Stimulated activated effector memory CD8-positive, alpha-beta T cell treated with anti-CD3 and anti-CD28 coated beads, Interleukin-12 subunit alpha, Interleukin-12 subunit beta, amount 100 ng/mL, for 72 hours (primary cell): ENCODE measurements around the gene CCDC91.

ENCODE experiments used
- ATAC-seq: fragments of 150-1000 bp; cut with Tn5 transposase; 2 replicates; pipeline ENCODE4 v1.10.0; 2021
- DNase-seq, 2 donors: peaks; one replicate each; pipeline ENCODE4 v3.0.0; 2021 to 2022; ENCODE audit warnings: low spot score in 2 of 2
- H3K27ac Mint-ChIP-seq: one replicate; pipeline ENCODE4 v1.8.0; 2022; ENCODE audit warnings: mild to moderate bottlenecking, mixed read lengths
- H3K36me3 Mint-ChIP-seq: one replicate; pipeline ENCODE4 v1.8.0; 2022; ENCODE audit warnings: mild to moderate bottlenecking, mixed read lengths
- H3K4me1 Mint-ChIP-seq: one replicate; pipeline ENCODE4 v1.8.0; 2022; ENCODE audit warnings: mixed read lengths
- H3K4me3 Mint-ChIP-seq: one replicate; pipeline ENCODE4 v1.8.0; 2022; ENCODE audit warnings: mild to moderate bottlenecking, mixed read lengths
- H3K9me3 Mint-ChIP-seq: one replicate; pipeline ENCODE4 v1.8.0; 2022; ENCODE audit warnings: mixed read lengths

CCDC91 gene

DNA sequence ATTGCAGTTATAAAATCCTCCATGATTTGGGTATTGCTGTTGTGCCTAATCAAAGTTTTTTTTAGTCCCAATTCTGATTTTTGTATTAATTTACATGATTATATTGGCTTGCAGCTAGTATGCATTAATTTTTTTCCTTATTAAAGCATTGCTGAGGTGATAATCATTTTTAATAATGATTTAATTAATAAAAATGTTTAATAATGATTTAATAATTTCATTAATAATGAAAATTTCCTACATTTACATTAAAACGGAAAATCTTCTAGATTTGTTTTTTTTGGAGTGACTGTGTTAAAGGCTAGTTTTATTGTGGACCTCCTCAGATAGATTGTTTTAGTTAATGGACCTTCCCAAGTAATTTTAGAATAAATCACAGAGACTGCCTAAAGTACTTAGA, 79.6 kb downstream of the CCDC91 start:
- ATAC-seq (no peak), DNase-seq (no peak)
- no peak overlapping the region for H3K4me3 Mint-ChIP-seq
- H3K9me3 Mint-ChIP-seq: peaks cover 15% of the 10 kb centered on the region
- peaks cover 10% of the 10 kb centered on the region for H3K4me1 Mint-ChIP-seq
- H3K36me3 Mint-ChIP-seq: peaks cover 7% of the 10 kb centered on the region
- H3K27ac Mint-ChIP-seq: no peak overlapping the region

GRCh38 chr12:28278499-28278898, 88.2 kb downstream of the CCDC91 start:
- no peak overlapping the region for H3K4me3 Mint-ChIP-seq
- DNase-seq: no peak
- H3K9me3 Mint-ChIP-seq: no peaks in the 10 kb centered on the region
- H3K4me1 Mint-ChIP-seq: peaks cover 21% of the 10 kb centered on the region
- no peak for ATAC-seq
- no peak overlapping the region for H3K27ac Mint-ChIP-seq
- no peaks in the 10 kb centered on the region for H3K36me3 Mint-ChIP-seq

DNA sequence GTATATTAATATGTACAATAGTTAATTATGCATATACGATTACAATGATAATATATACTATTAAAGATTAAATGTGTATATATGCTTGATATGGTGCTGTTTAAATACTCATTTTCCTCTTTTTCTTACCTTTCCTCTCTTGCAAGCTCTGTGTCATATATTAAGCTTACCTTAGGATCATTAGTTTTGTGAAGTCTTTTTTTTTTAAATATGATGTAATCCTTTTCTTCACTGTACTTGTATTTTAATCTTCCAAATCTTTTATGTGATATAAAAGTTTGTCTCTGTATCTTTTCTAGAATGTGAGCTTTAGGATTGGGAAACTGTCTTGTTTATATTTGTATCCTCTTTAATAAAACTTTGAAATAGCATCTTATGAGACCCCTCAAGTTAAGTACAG, 88.7 kb downstream of the CCDC91 start:
- ATAC-seq (no peak), DNase-seq (no peak)
- H3K36me3 Mint-ChIP-seq: no peaks in the 10 kb centered on the region
- H3K27ac Mint-ChIP-seq: no peak overlapping the region
- no peaks in the 10 kb centered on the region for H3K9me3 Mint-ChIP-seq
- no peak overlapping the region for H3K4me3 Mint-ChIP-seq
- H3K4me1 Mint-ChIP-seq: peaks cover 20% of the 10 kb centered on the region

- Mint-ChIP-seq H3K27ac (no peak overlapping the region), H3K4me1 (peaks cover 10% of the 10 kb centered on the region), H3K9me3 (peaks cover 16% of the 10 kb centered on the region), H3K4me3 (no peak overlapping the region), H3K36me3 (no peaks in the 10 kb centered on the region)
- ATAC-seq (no peak), DNase-seq (no peak)
These were observed 96.1 kb downstream of the CCDC91 start for GRCh38 chr12:28286352-28286751.

GRCh38 chr12:28290262-28290661, 100.0 kb downstream of the CCDC91 start:
- Mint-ChIP-seq H3K36me3 (no peaks in the 10 kb centered on the region), H3K27ac (no peak overlapping the region), H3K4me3 (no peak overlapping the region), H3K9me3 (peaks cover 16% of the 10 kb centered on the region), H3K4me1 (peaks cover 25% of the 10 kb centered on the region)
- DNase-seq: no peak
- no peak for ATAC-seq

- H3K27ac Mint-ChIP-seq: no peak overlapping the region
- no peak for DNase-seq
- H3K4me1 Mint-ChIP-seq: peaks cover 25% of the 10 kb centered on the region
- H3K36me3 Mint-ChIP-seq: no peaks in the 10 kb centered on the region
- H3K9me3 Mint-ChIP-seq: peaks cover 16% of the 10 kb centered on the region
- no peak overlapping the region for H3K4me3 Mint-ChIP-seq
- ATAC-seq: no peak
These were observed 102.4 kb downstream of the CCDC91 start for GRCh38 chr12:28292699-28293098.

GRCh38 chr12:28294300-28294699, 104.0 kb downstream of the CCDC91 start:
- H3K4me1 Mint-ChIP-seq: peaks cover 21% of the 10 kb centered on the region
- H3K36me3 Mint-ChIP-seq: no peaks in the 10 kb centered on the region
- no peak for DNase-seq
- peaks cover 8% of the 10 kb centered on the region for H3K9me3 Mint-ChIP-seq
- no peak overlapping the region for H3K27ac Mint-ChIP-seq
- no peak for ATAC-seq
- H3K4me3 Mint-ChIP-seq: no peak overlapping the region

DNA sequence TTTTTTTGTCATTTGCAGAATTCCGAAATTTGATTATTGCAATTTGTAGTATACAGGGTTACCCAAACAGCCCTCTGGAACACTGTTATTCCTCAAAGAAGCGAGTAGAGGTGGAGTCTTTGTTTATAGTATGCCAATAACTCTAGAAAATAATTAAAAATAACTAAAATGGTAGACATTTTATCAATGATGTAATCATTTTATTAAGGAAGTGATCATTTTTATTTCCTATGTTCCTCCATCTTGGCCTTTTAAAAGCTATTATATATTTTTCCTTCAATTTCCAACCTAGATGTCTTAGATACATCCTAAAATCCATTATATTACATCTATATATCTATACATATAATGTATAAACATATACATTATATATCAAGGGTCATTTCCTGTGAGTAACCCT, 106.0 kb downstream of the CCDC91 start:
- ATAC-seq (no peak), DNase-seq (no peak)
- Mint-ChIP-seq H3K4me3 (no peak overlapping the region), H3K36me3 (no peaks in the 10 kb centered on the region), H3K4me1 (peaks cover 25% of the 10 kb centered on the region), H3K27ac (no peak overlapping the region), H3K9me3 (no peaks in the 10 kb centered on the region)

- peaks cover 16% of the 10 kb centered on the region for H3K4me1 Mint-ChIP-seq
- H3K36me3 Mint-ChIP-seq: peaks cover 19% of the 10 kb centered on the region
- ATAC-seq (no peak), DNase-seq (no peak)
- no peak overlapping the region for H3K27ac Mint-ChIP-seq
- H3K9me3 Mint-ChIP-seq: no peaks in the 10 kb centered on the region
- no peak overlapping the region for H3K4me3 Mint-ChIP-seq
These were observed 112.9 kb downstream of the CCDC91 start for GRCh38 chr12:28303192-28303591.

DNA sequence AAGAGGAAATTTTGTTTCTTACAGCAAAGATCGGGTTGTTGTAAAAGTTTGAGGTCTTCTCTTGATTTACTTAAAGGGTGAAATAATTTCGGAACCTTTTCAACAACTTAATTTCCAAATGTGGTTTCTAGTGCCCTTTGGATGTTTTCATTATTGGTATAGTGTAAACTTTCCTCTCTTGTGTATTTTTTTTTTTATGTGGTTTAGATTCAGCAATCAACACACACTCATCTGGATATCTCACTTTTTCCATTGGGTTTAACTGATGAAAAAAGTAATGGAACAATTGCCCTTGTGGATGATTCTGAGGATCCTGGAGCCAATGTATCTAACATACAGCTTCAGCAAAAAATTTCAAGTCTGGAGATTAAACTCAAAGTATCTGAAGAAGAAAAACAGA, 116.3 kb downstream of the CCDC91 start:
- H3K4me3 Mint-ChIP-seq: no peak overlapping the region
- H3K9me3 Mint-ChIP-seq: no peaks in the 10 kb centered on the region
- H3K4me1 Mint-ChIP-seq: peaks cover 6% of the 10 kb centered on the region
- peaks cover 29% of the 10 kb centered on the region for H3K36me3 Mint-ChIP-seq
- ATAC-seq (no peak), DNase-seq (no peak)
- H3K27ac Mint-ChIP-seq: no peak overlapping the region

- Mint-ChIP-seq H3K4me3 (no peak overlapping the region), H3K36me3 (peaks cover 29% of the 10 kb centered on the region), H3K9me3 (no peaks in the 10 kb centered on the region), H3K4me1 (no peaks in the 10 kb centered on the region), H3K27ac (no peak overlapping the region)
- ATAC-seq (no peak), DNase-seq (no peak)
These were observed 118.6 kb downstream of the CCDC91 start for GRCh38 chr12:28308891-28309290.

GRCh38 chr12:28313631-28314030, 123.4 kb downstream of the CCDC91 start:
- DNase-seq: no peak
- no peaks in the 10 kb centered on the region for H3K4me1 Mint-ChIP-seq
- H3K27ac Mint-ChIP-seq: no peak overlapping the region
- H3K4me3 Mint-ChIP-seq: no peak overlapping the region
- H3K9me3 Mint-ChIP-seq: peaks cover 12% of the 10 kb centered on the region
- ATAC-seq: no peak
- peaks cover 24% of the 10 kb centered on the region for H3K36me3 Mint-ChIP-seq

DNA sequence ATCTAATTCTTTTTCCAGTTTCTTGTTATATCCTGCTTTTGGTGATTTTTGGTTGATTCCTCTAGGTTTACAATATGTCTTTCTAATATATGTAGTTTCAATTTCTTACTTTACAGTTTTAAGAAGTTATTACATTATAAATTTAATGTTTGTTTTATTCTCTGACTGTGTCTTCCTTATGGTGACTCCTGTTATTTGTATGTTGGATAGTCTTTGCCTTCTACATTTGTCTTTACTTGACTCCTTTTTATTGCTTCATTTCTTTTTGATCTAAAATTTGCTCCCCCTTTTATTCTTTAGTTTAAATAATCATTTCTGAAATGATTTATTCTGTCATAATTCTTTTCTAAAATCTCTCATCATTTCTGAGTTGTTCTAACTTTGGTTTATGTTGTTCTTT, 125.8 kb downstream of the CCDC91 start:
- H3K27ac Mint-ChIP-seq: no peak overlapping the region
- ATAC-seq (no peak), DNase-seq (no peak)
- peaks cover 12% of the 10 kb centered on the region for H3K9me3 Mint-ChIP-seq
- H3K36me3 Mint-ChIP-seq: peaks cover 19% of the 10 kb centered on the region
- H3K4me3 Mint-ChIP-seq: no peak overlapping the region
- no peaks in the 10 kb centered on the region for H3K4me1 Mint-ChIP-seq

GRCh38 chr12:28318273-28318672, 128.0 kb downstream of the CCDC91 start:
- Mint-ChIP-seq H3K27ac (no peak overlapping the region), H3K4me3 (no peak overlapping the region), H3K9me3 (peaks cover 12% of the 10 kb centered on the region), H3K4me1 (no peaks in the 10 kb centered on the region), H3K36me3 (peaks cover 19% of the 10 kb centered on the region)
- DNase-seq (no peak), ATAC-seq (no peak)

DNA sequence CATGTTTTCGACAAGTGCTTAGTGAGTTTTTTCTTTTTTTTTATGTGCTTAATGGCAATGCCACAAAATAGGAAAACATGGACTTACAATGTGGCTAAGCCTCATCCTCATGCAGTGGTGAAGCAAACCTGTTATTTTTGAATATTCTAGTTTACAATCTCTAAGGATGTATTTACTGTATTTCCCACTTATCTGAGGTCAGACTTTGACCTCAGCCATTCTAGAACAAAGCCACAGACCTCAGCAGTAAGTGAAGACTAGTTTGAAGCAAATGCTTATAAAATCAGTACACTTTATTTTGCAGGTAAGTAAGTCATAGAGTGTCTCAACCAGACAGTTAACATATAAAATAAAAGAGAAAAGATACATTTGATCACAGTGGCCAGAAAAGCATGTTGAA, 130.1 kb downstream of the CCDC91 start:
- DNase-seq (no peak), ATAC-seq (no peak)
- Mint-ChIP-seq H3K4me1 (no peaks in the 10 kb centered on the region), H3K27ac (no peak overlapping the region), H3K36me3 (peaks cover 18% of the 10 kb centered on the region), H3K4me3 (no peak overlapping the region), H3K9me3 (peaks cover 12% of the 10 kb centered on the region)

- ATAC-seq: no peak
These were observed 137.5 kb downstream of the CCDC91 start for GRCh38 chr12:28327722-28328121.

DNA sequence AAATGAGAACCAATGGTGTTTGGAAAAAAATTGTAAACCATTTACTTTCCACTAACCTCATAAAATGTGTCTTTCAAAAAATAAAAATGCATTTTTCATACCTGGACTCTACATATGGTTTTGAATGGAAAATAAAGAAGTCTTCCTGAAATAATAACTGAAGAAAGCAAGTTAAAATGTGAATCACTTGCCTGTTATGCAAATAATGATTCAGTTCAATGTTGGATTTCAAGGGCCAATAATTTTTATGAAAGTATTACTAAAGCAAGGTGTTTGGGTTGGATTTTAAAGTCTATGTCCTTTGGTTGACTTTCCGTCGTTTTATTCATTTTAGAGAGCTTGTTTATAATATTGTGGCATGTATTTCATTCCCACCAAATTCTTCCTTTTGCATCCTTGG, 138.7 kb downstream of the CCDC91 start:
- DNase-seq (no peak), ATAC-seq (no peak)
- Mint-ChIP-seq H3K9me3 (no peaks in the 10 kb centered on the region), H3K27ac (no peak overlapping the region), H3K4me3 (no peak overlapping the region), H3K4me1 (no peaks in the 10 kb centered on the region), H3K36me3 (no peaks in the 10 kb centered on the region)

More at GRCh38 chr12:28327722-28328121, 137.5 kb downstream of the CCDC91 start:
- H3K9me3 Mint-ChIP-seq: no peaks in the 10 kb centered on the region
- H3K4me1 Mint-ChIP-seq: no peaks in the 10 kb centered on the region
- no peak overlapping the region for H3K4me3 Mint-ChIP-seq
- no peak overlapping the region for H3K27ac Mint-ChIP-seq
- no peak for DNase-seq
- H3K36me3 Mint-ChIP-seq: no peaks in the 10 kb centered on the region
